K562 (cell line): ENCODE results near the gene ARHGAP22. TPM values are rescaled to one million over a fixed set of nuclear protein-coding genes. Genes with fewer than 3 reads are reported as not detected.

ENCODE experiments used
- ATAC-seq: fragments of 200-7000 bp; cut with Tn5 transposase; 3 replicates; pipeline ENCODE4 v1.9.1; 2020; ENCODE audit warnings: moderate library complexity
- BruUV-seq: library from RNA; stranded (reverse); fragments of 400-500 nt; replicated peaks from 2 replicates; lab custom pipeline; 2021; lab: Mats Ljungman, UMichigan
- CTCF ChIA-PET: fragments of 300-600 bp; formaldehyde crosslinking; extraction: SDS; loops from one replicate; lab custom pipeline; 2021; ENCODE audit warnings: low intra/inter-chr PET ratio; lab: Yijun Ruan, JAX
- POLR2A ChIA-PET: fragments of 300-600, 350-650 bp; sonication (Branson Sonifier 250); formaldehyde crosslinking; extraction: SDS; loops from one replicate; lab custom pipeline; 2021; ENCODE audit warnings: antibody characterized with exemption, inconsistent platforms; lab: Yijun Ruan, JAX
- DNase-seq, 4 experiments: peaks; one replicate each; pipeline versions ENCODE4 v3.0.0 to v3.0.0-alpha.2; 2011 to 2018; ENCODE audit warnings: low spot score in 3 of 4, mixed read lengths in 3 of 4; ENCODE audit errors: extremely low read depth in 1 of 4
- FAIRE-seq: peaks from 2 replicates; lab custom pipeline; 2011; peaks lifted over from hg19 to GRCh38; lab: Jason Lieb, UNC
- H2AFZ ChIP-seq: 2 replicates; pipeline ENCODE4 v1.6.0; 2011; ENCODE audit warnings: low read depth, low read length, control low read depth, inconsistent platforms
- H3K27ac ChIP-seq: fragments of 200-600 bp; 3 replicates; pipeline ENCODE4 v1.8.0; 2011; ENCODE audit warnings: low read depth, mild to moderate bottlenecking, control low read depth, inconsistent platforms, low read length, moderate library complexity, mixed read lengths; ENCODE audit errors: extremely low read depth
- H3K27me3 ChIP-seq, 2 experiments: fragments of 300-600 bp in 1 of 2; 2 replicates in 1 of 2; 3 replicates in 1 of 2; pipeline versions ENCODE4 v1.6.0 to v1.8.0; 2011; ENCODE audit warnings: inconsistent platforms in 2 of 2, low read length in 2 of 2, mild to moderate bottlenecking in 1 of 2, mixed read lengths in 1 of 2, moderate library complexity in 1 of 2; ENCODE audit not compliant: control insufficient read depth in 2 of 2, insufficient read depth in 2 of 2
- H3K36me3 ChIP-seq: fragments of 300-600 bp; 3 replicates; pipeline ENCODE4 v1.8.0; 2011; ENCODE audit warnings: mild to moderate bottlenecking, low read length, inconsistent platforms; ENCODE audit not compliant: control insufficient read depth, insufficient read depth
- H3K4me1 ChIP-seq, 2 experiments: fragments of 200-600 bp in 1 of 2; replicated peaks in 1 of 2; 2 replicates in 1 of 2; 3 replicates in 1 of 2; pipeline versions ENCODE4 v1.5.1 to v1.8.0; 2011; ENCODE audit warnings: inconsistent platforms in 2 of 2, low read length in 2 of 2, mild to moderate bottlenecking in 1 of 2, mixed read lengths in 1 of 2, moderate library complexity in 1 of 2; ENCODE audit not compliant: control insufficient read depth in 2 of 2, insufficient read depth in 2 of 2
- H3K4me2 ChIP-seq: 2 replicates; pipeline ENCODE4 v1.6.1; 2011; ENCODE audit warnings: low read length, control low read depth, inconsistent platforms, mixed read lengths; ENCODE audit not compliant: insufficient read depth
- H3K4me3 ChIP-seq: fragments of 200-600 bp; sonication (generic), shearing (Covaris generic); 2 replicates; pipeline ENCODE4 v1.5.1; 2016; ENCODE audit warnings: control low read depth, inconsistent platforms
- H3K79me2 ChIP-seq: fragments of 200-600 bp; 3 replicates; pipeline ENCODE4 v1.8.0; 2011; ENCODE audit warnings: low read length, inconsistent platforms; ENCODE audit not compliant: control insufficient read depth, insufficient read depth
- H3K9ac ChIP-seq, 2 experiments: 2 replicates each; pipeline versions ENCODE4 v1.6.0 to v1.6.1; 2011; ENCODE audit warnings: low read depth in 2 of 2, low read length in 2 of 2, control low read depth in 1 of 2, inconsistent platforms in 1 of 2, mild to moderate bottlenecking in 1 of 2, mixed read lengths in 1 of 2; ENCODE audit not compliant: insufficient read depth in 1 of 2
- H3K9me1 ChIP-seq: one replicate; pipeline ENCODE4 v1.6.0; 2011; ENCODE audit warnings: inconsistent platforms, mild to moderate bottlenecking, low read length, moderate library complexity; ENCODE audit not compliant: control insufficient read depth, insufficient read depth
- H3K9me3 ChIP-seq: replicated peaks from 2 replicates; pipeline ENCODE4 v1.5.1; 2011; ENCODE audit warnings: low read depth, low read length, inconsistent platforms; ENCODE audit not compliant: control insufficient read depth, insufficient read depth
- H4K20me1 ChIP-seq: replicated peaks from 2 replicates; pipeline ENCODE4 v1.6.1; 2011; ENCODE audit warnings: low read length, inconsistent platforms, mixed read lengths; ENCODE audit not compliant: control insufficient read depth, insufficient read depth
- E4F1 ChIP-seq: fragments of 250-450 bp; sonication (Bioruptor Pico); IDR thresholded peaks from 2 replicates; pipeline ENCODE4 v1.5.0; 2021; ENCODE audit warnings: mild to moderate bottlenecking, borderline replicate concordance
- MTA3 ChIP-seq: fragments of 450-650 bp; formaldehyde crosslinking; IDR thresholded peaks from 2 replicates; pipeline ENCODE4 v1.6.1; 2017; ENCODE audit warnings: mild to moderate bottlenecking, borderline replicate concordance
- PHB2 ChIP-seq: fragments of 450-650 bp; IDR thresholded peaks from 2 replicates; pipeline ENCODE4 v1.6.1; 2017; ENCODE audit warnings: low read depth
- USF1 ChIP-seq: sonication (generic); formaldehyde crosslinking; IDR thresholded peaks from 2 replicates; pipeline ENCODE4 v1.9.0; 2022; ENCODE audit warnings: mild to moderate bottlenecking, missing genetic modification reagents
- WGBS: fragments of 100-300 bp; shearing (Covaris generic); methylation state at CpG from one replicate; pipeline ENCODE4 v1.1.6; 2016; ENCODE audit warnings: low coverage, mixed read lengths; ENCODE audit not compliant: insufficient coverage; ENCODE audit errors: missing lambda C conversion rate; 5-methylcytosine and 5-hydroxymethylcytosine counted together
- in situ Hi-C: fragments of 300-500 bp; cut with MboI; formaldehyde crosslinking; loops from 4 replicates; pipeline ENCODE4 v1.15.0; 2018; ENCODE audit warnings: inconsistent platforms, mixed read lengths
- intact Hi-C: fragments of 100-400 bp; cut with micrococcal nuclease; formaldehyde crosslinking; loops from 2 replicates; pipeline ENCODE4 v1.14.2; 2022
- polyA plus RNA-seq, 8 experiments: library from polyadenylated mRNA; depleted of rRNA in 4 of 8; stranded (reverse) in 5 of 8; unstranded in 3 of 8; fragments of >200 nt; fragmentation: Nextera tagmentation in 2 of 8; fragmentation: Illumina TruSeq in 1 of 8; extraction: Ambion mirVana in 2 of 8; extraction: Trizol in 1 of 8; gene quantifications; 2 replicates each; pipeline versions ENCODE4 v1.2.1 to v1.2.3, GENCODE V29; 2011 to 2014; ENCODE audit warnings: inconsistent platforms in 1 of 8, missing spikeins in 1 of 8
- total RNA-seq, 7 experiments: library from RNA; depleted of rRNA in 6 of 7; stranded (reverse); fragments of >200 nt in 6 of 7; fragmentation: Illumina TruSeq in 2 of 7; extraction: Trizol in 2 of 7; gene quantifications; 2 replicates each; pipeline versions ENCODE4 v1.2.1 to v1.2.3, GENCODE V29; 2011 to 2021; ENCODE audit warnings: low replicate concordance in 1 of 7

The ARHGAP22 gene
- total and polyA plus RNA-seq, 9 of the 15 experiments (the other 6 are each of a cell fraction or from before 2014, with no cell fraction given), result 1.3 to 28.1 (median 12.7) TPM

GRCh38 chr10:48453451-48454301 is 151.2 kb downstream of the ARHGAP22 start:
- DNase-seq, result no peak
- POLR2A ChIA-PET, result interaction anchor here (0.8 to 3.0 kb wide), 5 partner anchors 9 to 30 kb away, joined by 3 to 17 read pairs (median 4); no protein-coding TSS in a partner anchor

More at GRCh38 chr10:48453451-48454301, 151.2 kb downstream of the ARHGAP22 start:
- FAIRE-seq, result no peak
- Histone ChIP-seq H3K4me3 (no peak overlapping the region), H3K36me3 (peaks cover 69% of the 10 kb centered on the region; the same call in 2 of the 3 replicates), H3K4me1 (peaks cover 37 to 66% of the 10 kb centered on the region in 2 experiments), H3K9ac (peak overlapping the region in 1 of 2 experiments; percentile 82; a peak in 2 of 4 replicates), H3K27me3 (no peaks in the 10 kb centered on the region), H3K9me1 (no peaks in the 10 kb centered on the region), H3K9me3 (no peaks in the 10 kb centered on the region), H4K20me1 (no peaks in the 10 kb centered on the region), H2AFZ (no peak overlapping the region), H3K4me2 (no peak overlapping the region), H3K27ac (peak overlapping the region; percentile 9; the same call in 2 of the 3 replicates), H3K79me2 (peaks cover 12% of the 10 kb centered on the region; the same call in 1 of the 3 replicates)
- CTCF ChIA-PET, result no interaction called here
- no peak for ATAC-seq
- in situ Hi-C loops (no loop called here), intact Hi-C loops (no loop called here)
- WGBS, result 96% methylated on average over 19 of the region's 19 CpGs
- no TSS peak for BruUV-seq
- TF ChIP-seq E4F1, result no peak
- TF ChIP-seq MTA3, result no peak
- TF ChIP-seq USF1 (CRISPR knock-in tag), result 0 out of 2 replicates have a peak, but pooled peaks have one; percentile 12
- TF ChIP-seq PHB2, result no peak
- TF ChIP-seq, all 486 proteins: peak for 1
